ENCODE measurements around the gene ABCC6.
"Not testable (repeated sequence)": the region's sequence is repeated elsewhere in the genome, so short reads cannot be mapped to it uniquely, and the experiment has no call there.

Gene ABCC6

GRCh38 chr16:16222850-16223661 lies at the start of gene ABCC6:
TSS of gene ABCC6 (minus strand) at chr16:16223494. CDS start at chr16:16223434, 60 bp downstream.
- H3K4me1 Mint-ChIP-seq, H3K9me3 Mint-ChIP-seq, H3K27ac Mint-ChIP-seq, H3K27me3 Mint-ChIP-seq: not testable (repeated sequence)
- DNase-seq (peak in 1 of 2 donors; percentile 7), ATAC-seq (peak; percentile 68)
- H3K4me3 Mint-ChIP-seq, result peak within 1 kb of the TSS; percentile 29 to 42

GRCh38 chr16:16272573-16273221 lies 49.4 kb upstream of the ABCC6 start:
- not testable (repeated sequence) for H3K4me1 Mint-ChIP-seq, H3K27me3 Mint-ChIP-seq, H3K9me3 Mint-ChIP-seq, H3K4me3 Mint-ChIP-seq, DNase-seq, H3K27ac Mint-ChIP-seq, ATAC-seq

GRCh38 chr16:16271658-16272057 lies 48.4 kb upstream of the ABCC6 start:
- H3K27me3 Mint-ChIP-seq, H3K4me3 Mint-ChIP-seq, ATAC-seq, DNase-seq, H3K9me3 Mint-ChIP-seq, H3K27ac Mint-ChIP-seq, H3K4me1 Mint-ChIP-seq: not testable (repeated sequence)

- H3K9me3 Mint-ChIP-seq, H3K4me3 Mint-ChIP-seq, H3K27ac Mint-ChIP-seq, H3K4me1 Mint-ChIP-seq, DNase-seq, H3K27me3 Mint-ChIP-seq, ATAC-seq: not testable (repeated sequence)
These were observed 45.0 kb upstream of the ABCC6 start for GRCh38 chr16:16268185-16268808.

GRCh38 chr16:16267708-16268107 lies 44.4 kb upstream of the ABCC6 start:
- H3K4me1 Mint-ChIP-seq, H3K4me3 Mint-ChIP-seq, H3K9me3 Mint-ChIP-seq, H3K27me3 Mint-ChIP-seq, DNase-seq, ATAC-seq: not testable (repeated sequence)
- H3K27ac Mint-ChIP-seq, result peak overlapping the region in 1 of 2 donors; percentile 34

DNA sequence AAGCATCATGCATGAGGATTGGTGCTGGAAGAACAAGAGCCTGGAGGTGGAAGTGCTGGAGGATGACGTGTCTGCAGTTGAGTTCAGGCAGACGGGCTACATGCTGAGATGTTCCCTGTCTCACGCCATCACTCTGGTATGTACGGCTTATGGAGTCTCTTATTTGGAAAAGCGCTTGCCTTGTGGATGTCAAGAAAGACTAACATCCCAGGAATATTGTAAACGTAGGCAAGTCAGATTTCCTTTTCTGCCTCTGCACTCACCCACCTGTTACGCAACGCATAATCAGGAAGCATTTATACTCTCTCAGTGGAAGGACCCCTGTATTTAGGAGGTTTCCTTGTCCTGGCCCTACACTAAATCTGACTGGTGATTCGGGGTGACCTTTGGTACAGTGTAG lies 41.8 kb upstream of the ABCC6 start:
- not testable (repeated sequence) for H3K27me3 Mint-ChIP-seq, H3K4me1 Mint-ChIP-seq, H3K4me3 Mint-ChIP-seq, H3K27ac Mint-ChIP-seq, DNase-seq, H3K9me3 Mint-ChIP-seq, ATAC-seq

GRCh38 chr16:16263947-16264346 lies 40.7 kb upstream of the ABCC6 start:
- H3K27ac Mint-ChIP-seq, ATAC-seq, DNase-seq, H3K9me3 Mint-ChIP-seq, H3K27me3 Mint-ChIP-seq, H3K4me3 Mint-ChIP-seq, H3K4me1 Mint-ChIP-seq: not testable (repeated sequence)

DNA sequence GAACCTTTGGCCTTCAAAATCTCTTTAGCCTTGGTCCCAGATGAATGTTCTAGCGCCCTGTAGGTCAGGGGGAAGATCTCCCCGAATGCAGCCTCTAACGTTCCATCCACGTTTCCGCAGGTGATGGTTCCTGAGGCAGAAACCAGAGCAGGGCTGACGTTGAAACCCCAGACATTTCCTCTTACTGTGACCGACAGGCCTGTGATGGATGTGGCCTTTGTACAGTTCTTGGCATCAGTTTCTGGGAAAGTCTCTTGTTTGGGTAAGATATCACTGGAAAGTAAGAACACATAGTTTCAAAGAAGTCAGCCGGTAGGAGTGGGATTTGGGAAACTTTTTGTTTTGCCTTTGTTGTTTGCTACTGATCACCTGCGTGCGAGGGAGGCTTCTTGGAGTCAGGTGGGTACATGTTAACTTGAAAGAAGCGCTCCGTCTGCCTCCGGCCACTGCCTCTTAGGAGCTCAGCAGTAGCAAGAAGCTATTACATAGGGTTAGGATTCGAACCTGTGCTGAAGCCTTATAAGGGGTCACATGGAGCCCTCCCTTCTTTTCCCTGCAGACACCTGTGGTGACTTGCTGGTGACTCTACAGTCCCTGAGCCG lies 39.8 kb upstream of the ABCC6 start:
- H3K4me3 Mint-ChIP-seq, H3K27me3 Mint-ChIP-seq, H3K9me3 Mint-ChIP-seq, DNase-seq, H3K4me1 Mint-ChIP-seq, ATAC-seq, H3K27ac Mint-ChIP-seq: not testable (repeated sequence)

- not testable (repeated sequence) for H3K9me3 Mint-ChIP-seq, ATAC-seq, DNase-seq, H3K27me3 Mint-ChIP-seq, H3K27ac Mint-ChIP-seq, H3K4me1 Mint-ChIP-seq, H3K4me3 Mint-ChIP-seq
These were observed 36.7 kb upstream of the ABCC6 start for GRCh38 chr16:16259971-16260370.

GRCh38 chr16:16258822-16259221 lies 35.5 kb upstream of the ABCC6 start:
- ATAC-seq, H3K27ac Mint-ChIP-seq, H3K9me3 Mint-ChIP-seq, H3K4me3 Mint-ChIP-seq, H3K4me1 Mint-ChIP-seq, H3K27me3 Mint-ChIP-seq, DNase-seq: not testable (repeated sequence)

- not testable (repeated sequence) for H3K27me3 Mint-ChIP-seq, ATAC-seq, H3K4me1 Mint-ChIP-seq, H3K9me3 Mint-ChIP-seq, H3K4me3 Mint-ChIP-seq, DNase-seq, H3K27ac Mint-ChIP-seq
These were observed 34.1 kb upstream of the ABCC6 start for GRCh38 chr16:16257301-16257923.

- H3K4me1 Mint-ChIP-seq, H3K9me3 Mint-ChIP-seq, H3K27me3 Mint-ChIP-seq, ATAC-seq, H3K4me3 Mint-ChIP-seq, DNase-seq, H3K27ac Mint-ChIP-seq: not testable (repeated sequence)
These were observed 29.1 kb upstream of the ABCC6 start for GRCh38 chr16:16252377-16252776.

- not testable (repeated sequence) for H3K27me3 Mint-ChIP-seq, DNase-seq, H3K27ac Mint-ChIP-seq, ATAC-seq, H3K4me3 Mint-ChIP-seq, H3K9me3 Mint-ChIP-seq, H3K4me1 Mint-ChIP-seq
These were observed 26.5 kb upstream of the ABCC6 start for GRCh38 chr16:16249621-16250330.

- H3K9me3 Mint-ChIP-seq, H3K27me3 Mint-ChIP-seq, ATAC-seq, H3K4me1 Mint-ChIP-seq, DNase-seq, H3K4me3 Mint-ChIP-seq, H3K27ac Mint-ChIP-seq: not testable (repeated sequence)
These were observed 24.1 kb upstream of the ABCC6 start for GRCh38 chr16:16247439-16247838.
